ENCODE measurements around the gene ACBD7.

DNA sequence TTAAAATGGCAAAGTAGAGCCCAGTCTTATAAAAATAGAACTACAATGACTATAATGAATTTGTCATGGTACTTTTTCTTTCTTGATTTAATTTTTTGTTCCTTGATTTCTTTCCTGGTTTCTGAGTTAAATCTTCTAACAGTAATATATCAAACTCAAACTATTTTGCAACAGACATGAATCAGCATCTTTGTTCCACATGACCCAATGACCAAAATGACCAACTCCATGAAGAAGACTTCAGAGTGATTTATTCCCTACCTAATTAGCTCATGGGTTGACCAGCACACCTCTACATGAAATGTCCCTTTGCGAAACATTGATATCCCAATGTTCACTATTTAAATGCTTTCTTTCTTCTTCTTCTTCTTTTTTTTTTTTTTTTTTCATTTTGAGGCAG lies 49.1 kb upstream of the ACBD7 start:
- TF ChIP-seq, protein P1, sequence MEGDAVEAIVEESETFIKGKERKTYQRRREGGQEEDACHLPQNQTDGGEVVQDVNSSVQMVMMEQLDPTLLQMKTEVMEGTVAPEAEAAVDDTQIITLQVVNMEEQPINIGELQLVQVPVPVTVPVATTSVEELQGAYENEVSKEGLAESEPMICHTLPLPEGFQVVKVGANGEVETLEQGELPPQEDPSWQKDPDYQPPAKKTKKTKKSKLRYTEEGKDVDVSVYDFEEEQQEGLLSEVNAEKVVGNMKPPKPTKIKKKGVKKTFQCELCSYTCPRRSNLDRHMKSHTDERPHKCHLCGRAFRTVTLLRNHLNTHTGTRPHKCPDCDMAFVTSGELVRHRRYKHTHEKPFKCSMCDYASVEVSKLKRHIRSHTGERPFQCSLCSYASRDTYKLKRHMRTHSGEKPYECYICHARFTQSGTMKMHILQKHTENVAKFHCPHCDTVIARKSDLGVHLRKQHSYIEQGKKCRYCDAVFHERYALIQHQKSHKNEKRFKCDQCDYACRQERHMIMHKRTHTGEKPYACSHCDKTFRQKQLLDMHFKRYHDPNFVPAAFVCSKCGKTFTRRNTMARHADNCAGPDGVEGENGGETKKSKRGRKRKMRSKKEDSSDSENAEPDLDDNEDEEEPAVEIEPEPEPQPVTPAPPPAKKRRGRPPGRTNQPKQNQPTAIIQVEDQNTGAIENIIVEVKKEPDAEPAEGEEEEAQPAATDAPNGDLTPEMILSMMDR (IDR thresholded peaks at IDR 0.05) = no peak
- TF ChIP-seq POLR2A (IDR thresholded peaks at IDR 0.05) = no peak

Data from uterus (tissue), 2 donors.